ENCODE data around the gene SLC26A8. TPM values are rescaled to one million over a fixed set of nuclear protein-coding genes. Genes with fewer than 3 reads are reported as not detected.

Gene SLC26A8
- total RNA-seq, 1 experiment from 2014 or later, result not detected

DNA sequence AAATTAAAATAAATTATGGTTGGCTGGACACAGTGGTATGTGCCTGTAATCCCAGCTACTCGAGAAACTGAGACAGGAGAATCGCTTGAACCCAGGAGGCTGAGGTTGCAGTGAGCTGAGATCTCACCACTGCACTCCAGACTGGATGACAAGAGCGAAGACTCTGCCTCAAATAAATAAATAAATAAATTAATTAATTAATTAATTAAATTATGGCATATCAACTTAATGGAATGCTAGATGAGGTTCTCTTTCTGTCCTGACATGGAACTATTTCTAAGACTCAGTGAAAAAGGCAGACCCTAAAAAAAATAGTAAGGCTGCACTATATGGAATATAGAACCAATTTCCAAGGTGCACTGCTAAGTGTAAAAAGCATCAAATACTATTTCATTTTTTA is 108.4 kb downstream of the SLC26A8 start:
- peaks cover 3% of the 10 kb centered on the region; the same call in 1 of the 2 replicates for H4K20me1 ChIP-seq (ENCODE audit: insufficient read depth)
- H3K9me3 ChIP-seq (ENCODE audit: control insufficient read depth in 1 of 2, insufficient read depth in 1 of 2, low read depth in 1 of 2, low read length in 2 of 2), result no peaks in the 10 kb centered on the region
- ChIA-PET POLR2A (no interaction called here), CTCF (no interaction called here), RAD21 (ENCODE audit: low non-redundant PET in 1 of 2, low total read pairs in 2 of 2, uncharacterized antibody in 2 of 2, unreplicated experiment in 2 of 2) (no interaction called here)
- DNase-seq (ENCODE audit: low read depth, low spot score) (no peak), ATAC-seq (no peak)
- no peak overlapping the region for H3K4me2 ChIP-seq (ENCODE audit: low read length)
- BruUV-seq (replicated peaks), result no TSS peak
- no peaks in the 10 kb centered on the region for H3K27me3 ChIP-seq (ENCODE audit: insufficient read depth, low read length)
- peaks cover 9 to 20% of the 10 kb centered on the region in 2 experiments for H3K4me1 ChIP-seq (ENCODE audit: control insufficient read depth in 1 of 2, insufficient read depth in 2 of 2, low read length in 2 of 2)
- H3K79me2 ChIP-seq (ENCODE audit: insufficient read depth, low read length), result peaks cover 94% of the 10 kb centered on the region
- no peak for TF ChIP-seq RAD21 (IDR thresholded peaks at IDR 0.05; ENCODE audit: low read depth)
- TF ChIP-seq CBX3 (IDR thresholded peaks at IDR 0.05; ENCODE audit: low read depth), result no peak
- TF ChIP-seq JUND (IDR thresholded peaks at IDR 0.05), result no peak
- TF ChIP-seq, protein P1, sequence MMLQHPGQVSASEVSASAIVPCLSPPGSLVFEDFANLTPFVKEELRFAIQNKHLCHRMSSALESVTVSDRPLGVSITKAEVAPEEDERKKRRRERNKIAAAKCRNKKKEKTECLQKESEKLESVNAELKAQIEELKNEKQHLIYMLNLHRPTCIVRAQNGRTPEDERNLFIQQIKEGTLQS (IDR thresholded peaks at IDR 0.05), result no peak
- TF ChIP-seq EZH2 (IDR thresholded peaks at IDR 0.05), result no peak
- TF ChIP-seq, protein P2, sequence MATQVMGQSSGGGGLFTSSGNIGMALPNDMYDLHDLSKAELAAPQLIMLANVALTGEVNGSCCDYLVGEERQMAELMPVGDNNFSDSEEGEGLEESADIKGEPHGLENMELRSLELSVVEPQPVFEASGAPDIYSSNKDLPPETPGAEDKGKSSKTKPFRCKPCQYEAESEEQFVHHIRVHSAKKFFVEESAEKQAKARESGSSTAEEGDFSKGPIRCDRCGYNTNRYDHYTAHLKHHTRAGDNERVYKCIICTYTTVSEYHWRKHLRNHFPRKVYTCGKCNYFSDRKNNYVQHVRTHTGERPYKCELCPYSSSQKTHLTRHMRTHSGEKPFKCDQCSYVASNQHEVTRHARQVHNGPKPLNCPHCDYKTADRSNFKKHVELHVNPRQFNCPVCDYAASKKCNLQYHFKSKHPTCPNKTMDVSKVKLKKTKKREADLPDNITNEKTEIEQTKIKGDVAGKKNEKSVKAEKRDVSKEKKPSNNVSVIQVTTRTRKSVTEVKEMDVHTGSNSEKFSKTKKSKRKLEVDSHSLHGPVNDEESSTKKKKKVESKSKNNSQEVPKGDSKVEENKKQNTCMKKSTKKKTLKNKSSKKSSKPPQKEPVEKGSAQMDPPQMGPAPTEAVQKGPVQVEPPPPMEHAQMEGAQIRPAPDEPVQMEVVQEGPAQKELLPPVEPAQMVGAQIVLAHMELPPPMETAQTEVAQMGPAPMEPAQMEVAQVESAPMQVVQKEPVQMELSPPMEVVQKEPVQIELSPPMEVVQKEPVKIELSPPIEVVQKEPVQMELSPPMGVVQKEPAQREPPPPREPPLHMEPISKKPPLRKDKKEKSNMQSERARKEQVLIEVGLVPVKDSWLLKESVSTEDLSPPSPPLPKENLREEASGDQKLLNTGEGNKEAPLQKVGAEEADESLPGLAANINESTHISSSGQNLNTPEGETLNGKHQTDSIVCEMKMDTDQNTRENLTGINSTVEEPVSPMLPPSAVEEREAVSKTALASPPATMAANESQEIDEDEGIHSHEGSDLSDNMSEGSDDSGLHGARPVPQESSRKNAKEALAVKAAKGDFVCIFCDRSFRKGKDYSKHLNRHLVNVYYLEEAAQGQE (IDR thresholded peaks at IDR 0.05; ENCODE audit: low read depth), result no peak
- TF ChIP-seq EZH2phosphoT487 (IDR thresholded peaks at IDR 0.05; ENCODE audit: borderline replicate concordance), result no peak
- TF ChIP-seq POLR2AphosphoS5 (IDR thresholded peaks at IDR 0.05; ENCODE audit: low read depth, low read length), result no peak
- no peak for TF ChIP-seq SP1 (IDR thresholded peaks at IDR 0.05; ENCODE audit: low read depth)
- TF ChIP-seq, protein P3, sequence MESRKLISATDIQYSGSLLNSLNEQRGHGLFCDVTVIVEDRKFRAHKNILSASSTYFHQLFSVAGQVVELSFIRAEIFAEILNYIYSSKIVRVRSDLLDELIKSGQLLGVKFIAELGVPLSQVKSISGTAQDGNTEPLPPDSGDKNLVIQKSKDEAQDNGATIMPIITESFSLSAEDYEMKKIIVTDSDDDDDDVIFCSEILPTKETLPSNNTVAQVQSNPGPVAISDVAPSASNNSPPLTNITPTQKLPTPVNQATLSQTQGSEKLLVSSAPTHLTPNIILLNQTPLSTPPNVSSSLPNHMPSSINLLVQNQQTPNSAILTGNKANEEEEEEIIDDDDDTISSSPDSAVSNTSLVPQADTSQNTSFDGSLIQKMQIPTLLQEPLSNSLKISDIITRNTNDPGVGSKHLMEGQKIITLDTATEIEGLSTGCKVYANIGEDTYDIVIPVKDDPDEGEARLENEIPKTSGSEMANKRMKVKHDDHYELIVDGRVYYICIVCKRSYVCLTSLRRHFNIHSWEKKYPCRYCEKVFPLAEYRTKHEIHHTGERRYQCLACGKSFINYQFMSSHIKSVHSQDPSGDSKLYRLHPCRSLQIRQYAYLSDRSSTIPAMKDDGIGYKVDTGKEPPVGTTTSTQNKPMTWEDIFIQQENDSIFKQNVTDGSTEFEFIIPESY (IDR thresholded peaks at IDR 0.05; ENCODE audit: extremely low read depth, insufficient replicate concordance, low read length), result no peak
- TF ChIP-seq FOSL1 (IDR thresholded peaks at IDR 0.05; ENCODE audit: low read depth), result no peak
- no peak for TF ChIP-seq POLR2A (IDR thresholded peaks at IDR 0.05; ENCODE audit: borderline replicate concordance, extremely low read depth, insufficient read depth, insufficient read length)
- no peak for TF ChIP-seq ZNF274 (IDR thresholded peaks at IDR 0.05; ENCODE audit: low read depth, low read length)
- no peak for TF ChIP-seq SRF (IDR thresholded peaks at IDR 0.05; ENCODE audit: low read depth)
- TF ChIP-seq, protein P4, sequence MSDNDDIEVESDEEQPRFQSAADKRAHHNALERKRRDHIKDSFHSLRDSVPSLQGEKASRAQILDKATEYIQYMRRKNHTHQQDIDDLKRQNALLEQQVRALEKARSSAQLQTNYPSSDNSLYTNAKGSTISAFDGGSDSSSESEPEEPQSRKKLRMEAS (IDR thresholded peaks at IDR 0.05), result no peak
- no peak for TF ChIP-seq YY1 (IDR thresholded peaks at IDR 0.05; ENCODE audit: extremely low read depth, insufficient replicate concordance, low read depth, low read length)
- no peak for TF ChIP-seq ELF1 (IDR thresholded peaks at IDR 0.05; ENCODE audit: borderline replicate concordance, low read depth)
- TF ChIP-seq, protein P5, sequence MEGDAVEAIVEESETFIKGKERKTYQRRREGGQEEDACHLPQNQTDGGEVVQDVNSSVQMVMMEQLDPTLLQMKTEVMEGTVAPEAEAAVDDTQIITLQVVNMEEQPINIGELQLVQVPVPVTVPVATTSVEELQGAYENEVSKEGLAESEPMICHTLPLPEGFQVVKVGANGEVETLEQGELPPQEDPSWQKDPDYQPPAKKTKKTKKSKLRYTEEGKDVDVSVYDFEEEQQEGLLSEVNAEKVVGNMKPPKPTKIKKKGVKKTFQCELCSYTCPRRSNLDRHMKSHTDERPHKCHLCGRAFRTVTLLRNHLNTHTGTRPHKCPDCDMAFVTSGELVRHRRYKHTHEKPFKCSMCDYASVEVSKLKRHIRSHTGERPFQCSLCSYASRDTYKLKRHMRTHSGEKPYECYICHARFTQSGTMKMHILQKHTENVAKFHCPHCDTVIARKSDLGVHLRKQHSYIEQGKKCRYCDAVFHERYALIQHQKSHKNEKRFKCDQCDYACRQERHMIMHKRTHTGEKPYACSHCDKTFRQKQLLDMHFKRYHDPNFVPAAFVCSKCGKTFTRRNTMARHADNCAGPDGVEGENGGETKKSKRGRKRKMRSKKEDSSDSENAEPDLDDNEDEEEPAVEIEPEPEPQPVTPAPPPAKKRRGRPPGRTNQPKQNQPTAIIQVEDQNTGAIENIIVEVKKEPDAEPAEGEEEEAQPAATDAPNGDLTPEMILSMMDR (IDR thresholded peaks at IDR 0.05 in 2 of 3, conservative IDR thresholded peaks at IDR 0.05 in 1 of 3; ENCODE audit: borderline replicate concordance in 1 of 3, insufficient read depth in 1 of 3, low read depth in 2 of 3, low read length in 2 of 3), result no peak
- no peak overlapping the region for H3K4me3 ChIP-seq (replicated peaks in 1 of 2; ENCODE audit: low read depth in 1 of 2, low read length in 2 of 2)
- H3K9ac ChIP-seq (ENCODE audit: low read length), result no peak overlapping the region
- H2AFZ ChIP-seq (ENCODE audit: low read depth, low read length, poor library complexity, severe bottlenecking), result no peak overlapping the region
- no peaks in the 10 kb centered on the region for H3K9me2 ChIP-seq (ENCODE audit: insufficient read depth)
- intact Hi-C loops (cut with micrococcal nuclease), result no loop called here
- H3K27ac ChIP-seq (ENCODE audit: low read depth, low read length), result no peak overlapping the region
- H3K36me3 ChIP-seq (ENCODE audit: control insufficient read depth in 1 of 2, insufficient read depth in 2 of 2, low read length in 2 of 2), result peaks cover 18 to 35% of the 10 kb centered on the region in 2 experiments

Measured in HCT116 (cell line).